DMS153 treated with DMSO at 0.1 percent for 48 hours (cell line): Measurements from ENCODE around the gene RHD.
"Not testable (repeated sequence)": the region's sequence is repeated elsewhere in the genome, so short reads cannot be mapped to it uniquely, and the experiment has no call there.

ENCODE experiments used
- DNase-seq: peaks from one replicate; lab custom pipeline; 2025; ENCODE audit not compliant: unreplicated experiment; lab: John Stamatoyannopoulos, UW

RHD gene

GRCh38 chr1:25347556-25347955, 75.2 kb downstream of the RHD start:
- no peak for DNase-seq

- no peak for DNase-seq
These were observed 77.3 kb downstream of the RHD start for GRCh38 chr1:25349606-25350005.

- DNase-seq: no peak
These were observed 83.6 kb downstream of the RHD start for GRCh38 chr1:25355841-25356395.

- DNase-seq: no peak
These were observed 84.1 kb downstream of the RHD start for GRCh38 chr1:25356441-25356840.

- no peak for DNase-seq
These were observed 84.5 kb downstream of the RHD start for GRCh38 chr1:25356848-25357247.

- no peak for DNase-seq
These were observed 88.6 kb downstream of the RHD start for GRCh38 chr1:25360596-25361581.

- no peak for DNase-seq
These were observed 89.6 kb downstream of the RHD start for GRCh38 chr1:25361901-25362300.

GRCh38 chr1:25362634-25363559, 90.6 kb downstream of the RHD start:
- not testable (repeated sequence) for DNase-seq

- DNase-seq: no peak
These were observed 96.9 kb downstream of the RHD start for GRCh38 chr1:25369241-25369640.

- DNase-seq: not testable (repeated sequence)
These were observed 97.5 kb downstream of the RHD start for GRCh38 chr1:25369691-25370271.

- not testable (repeated sequence) for DNase-seq
These were observed 99.4 kb downstream of the RHD start for GRCh38 chr1:25371757-25372156.

GRCh38 chr1:25378367-25378766, 106.1 kb downstream of the RHD start:
- DNase-seq: not testable (repeated sequence)
